HT-29 (cell line): ENCODE measurements around the gene SLC6A13. TPM values are rescaled to one million over a fixed set of nuclear protein-coding genes. Genes with fewer than 3 reads are reported as not detected.

ENCODE experiments used
- DNase-seq: peaks from one replicate; pipeline ENCODE4 v3.0.0-alpha.2; 2015; ENCODE audit warnings: low spot score
- total RNA-seq: library from RNA; depleted of rRNA; stranded (reverse); fragments of >200 nt; shearing (Covaris generic); gene quantifications from 2 replicates; pipeline ENCODE4 v1.2.3, GENCODE V29; 2014; rRNA removed

Gene SLC6A13
- total RNA-seq, 1 experiment from 2014 or later: not detected

GRCh38 chr12:178829-179109, 83.9 kb downstream of the SLC6A13 start:
- DNase-seq: no peak

- no peak for DNase-seq
These were observed 84.4 kb downstream of the SLC6A13 start for GRCh38 chr12:177980-178828.

- no peak for DNase-seq
These were observed 85.2 kb downstream of the SLC6A13 start for GRCh38 chr12:177336-177979.

- DNase-seq: peak; percentile 26
These were observed 86.1 kb downstream of the SLC6A13 start for GRCh38 chr12:176321-177181.

GRCh38 chr12:175759-176158, 86.9 kb downstream of the SLC6A13 start:
- no peak for DNase-seq

- no peak for DNase-seq
These were observed 87.4 kb downstream of the SLC6A13 start for GRCh38 chr12:175250-175649.

GRCh38 chr12:174596-174995, 88.0 kb downstream of the SLC6A13 start:
- no peak for DNase-seq

GRCh38 chr12:174124-174523, 88.5 kb downstream of the SLC6A13 start:
- no peak for DNase-seq

GRCh38 chr12:172732-173161, 89.9 kb downstream of the SLC6A13 start:
- DNase-seq: no peak

- DNase-seq: no peak
These were observed 90.6 kb downstream of the SLC6A13 start for GRCh38 chr12:171743-172676.

GRCh38 chr12:171276-171675, 91.4 kb downstream of the SLC6A13 start:
- DNase-seq: no peak

Other genes with a start within 250 kb of the SLC6A13 start
- gene IQSEC3, start 196.1 kb downstream of the SLC6A13 start, total RNA-seq: not detected in 2 replicates
- 0.13 TPM in 1 of 2 replicates, not detected in the other for gene SLC6A12, start 48.7 kb downstream of the SLC6A13 start, total RNA-seq
- 24.5 and 31.6 TPM in 2 replicates for gene KDM5A, start 126.5 kb upstream of the SLC6A13 start, total RNA-seq
- gene CCDC77, start 138.8 kb upstream of the SLC6A13 start, total RNA-seq: 3.5 and 6.1 TPM in 2 replicates
- 25.5 and 30.8 TPM in 2 replicates for gene B4GALNT3, start 197.1 kb upstream of the SLC6A13 start, total RNA-seq